Ramos (cell line): ENCODE measurements around the gene PITPNM3.

Source experiments
- in situ Hi-C: fragments of 300-500 bp; cut with MboI; formaldehyde crosslinking; loops from one replicate; pipeline ENCODE4 v1.14.3; 2022; ENCODE audit warnings: low sequenced_read_pairs; ENCODE audit not compliant: unreplicated experiment

PITPNM3 gene

GRCh38 chr17:6470146-6470718 lies 86.1 kb downstream of the PITPNM3 start:
- in situ Hi-C loops = no loop called here

GRCh38 chr17:6468051-6468790 lies 88.1 kb downstream of the PITPNM3 start:
- in situ Hi-C loops = no loop called here

- in situ Hi-C loops = no loop called here
Measured at GRCh38 chr17:6467567-6467966, 88.8 kb downstream of the PITPNM3 start.

GRCh38 chr17:6465206-6466003 lies 91.0 kb downstream of the PITPNM3 start:
- in situ Hi-C loops = no loop called here

- in situ Hi-C loops = no loop called here
Measured at GRCh38 chr17:6464446-6465041, 91.8 kb downstream of the PITPNM3 start.

GRCh38 chr17:6463616-6464445 lies 92.5 kb downstream of the PITPNM3 start:
- in situ Hi-C loops = no loop called here

- in situ Hi-C loops = no loop called here
Measured at GRCh38 chr17:6462692-6463091, 93.7 kb downstream of the PITPNM3 start.

- in situ Hi-C loops = no loop called here
Measured at GRCh38 chr17:6461792-6462524, 94.4 kb downstream of the PITPNM3 start.

GRCh38 chr17:6461246-6461645 lies 95.1 kb downstream of the PITPNM3 start:
- in situ Hi-C loops = no loop called here

GRCh38 chr17:6460531-6461161 lies 95.7 kb downstream of the PITPNM3 start:
- in situ Hi-C loops = no loop called here

- in situ Hi-C loops = no loop called here
Measured at GRCh38 chr17:6458460-6458950, 97.8 kb downstream of the PITPNM3 start.

- in situ Hi-C loops = no loop called here
Measured at GRCh38 chr17:6457688-6458459, 98.5 kb downstream of the PITPNM3 start.

GRCh38 chr17:6456914-6457687 lies 99.3 kb downstream of the PITPNM3 start:
- in situ Hi-C loops = no loop called here

- in situ Hi-C loops = no loop called here
Measured at GRCh38 chr17:6456321-6456720, 100.0 kb downstream of the PITPNM3 start.

GRCh38 chr17:6455321-6455705 lies 101.0 kb downstream of the PITPNM3 start:
- in situ Hi-C loops = no loop called here

GRCh38 chr17:6454495-6455320 lies 101.6 kb downstream of the PITPNM3 start:
- in situ Hi-C loops = no loop called here
